Astrocyte (in vitro differentiated cells and primary cell): ENCODE measurements around the gene VBP1. TPM values are rescaled to one million over a fixed set of nuclear protein-coding genes. Genes with fewer than 3 reads are reported as not detected.

Experiments used
- DNase-seq: peaks from one replicate; pipeline ENCODE4 v3.0.0-alpha.2; 2010; ENCODE audit warnings: low read depth
- FAIRE-seq: peaks from 2 replicates; lab custom pipeline; 2011; peaks lifted over from hg19 to GRCh38; lab: Jason Lieb, UNC
- H2AFZ ChIP-seq: 2 replicates; pipeline ENCODE4 v1.6.0; 2012; ENCODE audit warnings: low read depth, low read length, inconsistent platforms
- H3K27ac ChIP-seq: 2 replicates; pipeline ENCODE4 v1.5.1; 2011; ENCODE audit warnings: low read depth, low read length, inconsistent platforms
- H3K27me3 ChIP-seq: 2 replicates; pipeline ENCODE4 v1.6.0; 2011; ENCODE audit warnings: low read length, inconsistent platforms; ENCODE audit not compliant: insufficient read depth
- H3K36me3 ChIP-seq: 2 replicates; pipeline ENCODE4 v1.5.1; 2011; ENCODE audit warnings: low read length, inconsistent platforms; ENCODE audit not compliant: insufficient read depth
- H3K4me1 ChIP-seq: 2 replicates; pipeline ENCODE4 v1.5.1; 2011; ENCODE audit warnings: low read length, inconsistent platforms; ENCODE audit not compliant: insufficient read depth
- H3K4me2 ChIP-seq: 2 replicates; pipeline ENCODE4 v1.6.0; 2012; ENCODE audit warnings: low read length, inconsistent platforms
- H3K4me3 ChIP-seq: 2 replicates; pipeline ENCODE4 v1.5.1; 2011; ENCODE audit warnings: low read depth, mild to moderate bottlenecking, low read length, inconsistent platforms; ENCODE audit not compliant: insufficient read depth
- H3K79me2 ChIP-seq: 2 replicates; pipeline ENCODE4 v1.6.0; 2012; ENCODE audit warnings: mild to moderate bottlenecking, low read length, inconsistent platforms; ENCODE audit not compliant: insufficient read depth
- H3K9ac ChIP-seq: 2 replicates; pipeline ENCODE4 v1.6.0; 2012; ENCODE audit warnings: mild to moderate bottlenecking, low read length, inconsistent platforms
- H3K9me3 ChIP-seq: 2 replicates; pipeline ENCODE4 v1.5.1; 2012; ENCODE audit warnings: low read depth, mild to moderate bottlenecking, low read length, inconsistent platforms; ENCODE audit not compliant: insufficient read depth
- H4K20me1 ChIP-seq: 2 replicates; pipeline ENCODE4 v1.6.0; 2012; ENCODE audit warnings: low read length, inconsistent platforms; ENCODE audit not compliant: insufficient read depth
- H3K27ac Mint-ChIP-seq: one replicate; pipeline ENCODE4 v1.8.0; 2021; ENCODE audit warnings: mild to moderate bottlenecking, mixed read lengths; ENCODE audit not compliant: unreplicated experiment
- H3K27me3 Mint-ChIP-seq: one replicate; pipeline ENCODE4 v1.8.0; 2021; ENCODE audit warnings: low read depth, mixed read lengths; ENCODE audit not compliant: unreplicated experiment
- H3K36me3 Mint-ChIP-seq: one replicate; pipeline ENCODE4 v1.8.0; 2021; ENCODE audit warnings: low read depth, mixed read lengths; ENCODE audit not compliant: unreplicated experiment
- H3K4me1 Mint-ChIP-seq: one replicate; pipeline ENCODE4 v1.8.0; 2021; ENCODE audit warnings: low read depth, mixed read lengths; ENCODE audit not compliant: unreplicated experiment
- H3K4me3 Mint-ChIP-seq: one replicate; pipeline ENCODE4 v1.8.0; 2021; ENCODE audit warnings: mild to moderate bottlenecking, moderate library complexity, mixed read lengths; ENCODE audit not compliant: unreplicated experiment
- H3K9me3 Mint-ChIP-seq: one replicate; pipeline ENCODE4 v1.8.0; 2021; ENCODE audit warnings: mild to moderate bottlenecking, mixed read lengths; ENCODE audit not compliant: unreplicated experiment
- CTCF ChIP-seq: IDR thresholded peaks from 2 replicates; pipeline ENCODE4 v1.5.1; 2011; ENCODE audit warnings: low read depth, mild to moderate bottlenecking, inconsistent platforms, low read length, moderate library complexity; ENCODE audit not compliant: insufficient read depth
- EZH2 ChIP-seq: IDR thresholded peaks from 2 replicates; pipeline ENCODE4 v1.6.1; 2012; ENCODE audit warnings: mild to moderate bottlenecking, low read length, inconsistent platforms; ENCODE audit not compliant: insufficient read depth
- total RNA-seq: library from RNA; stranded (reverse); gene quantifications from 2 replicates; pipeline ENCODE4 v1.2.1, GENCODE V29; 2021

VBP1 gene
- total RNA-seq, 1 donor from 2014 or later: 52.3 TPM

GRCh38 chrX:155179346-155179997 is 36.8 kb upstream of the VBP1 start:
- H3K36me3 Mint-ChIP-seq: no peaks in the 10 kb centered on the region

GRCh38 chrX:155188786-155189185 is 27.5 kb upstream of the VBP1 start:
- H3K9me3 ChIP-seq: no peaks in the 10 kb centered on the region
- H3K27me3 ChIP-seq: no peaks in the 10 kb centered on the region
- FAIRE-seq (no peak), DNase-seq (no peak)
- Mint-ChIP-seq H3K9me3 (peaks cover 10% of the 10 kb centered on the region), H3K4me1 (no peaks in the 10 kb centered on the region), H3K27ac (no peak overlapping the region), H3K36me3 (no peaks in the 10 kb centered on the region), H3K4me3 (no peak overlapping the region), H3K27me3 (peaks cover 11% of the 10 kb centered on the region)
- no peak overlapping the region for H3K9ac ChIP-seq
- no peaks in the 10 kb centered on the region for H3K4me1 ChIP-seq
- no peak overlapping the region for H2AFZ ChIP-seq
- H3K79me2 ChIP-seq: no peaks in the 10 kb centered on the region
- TF ChIP-seq EZH2: no peak
- TF ChIP-seq CTCF: no peak
- H3K27ac ChIP-seq: no peak overlapping the region
- H3K4me3 ChIP-seq: no peak overlapping the region
- H3K4me2 ChIP-seq: no peak overlapping the region
- H4K20me1 ChIP-seq: no peaks in the 10 kb centered on the region
- H3K36me3 ChIP-seq: no peaks in the 10 kb centered on the region

More at GRCh38 chrX:155179346-155179997, 36.8 kb upstream of the VBP1 start:
- no peak overlapping the region for H3K27ac ChIP-seq
- H3K4me2 ChIP-seq: no peak overlapping the region
- no peak overlapping the region for H3K4me3 ChIP-seq
- no peaks in the 10 kb centered on the region for H3K9me3 ChIP-seq
- Mint-ChIP-seq H3K4me3 (no peak overlapping the region), H3K4me1 (no peaks in the 10 kb centered on the region), H3K27ac (no peak overlapping the region), H3K27me3 (no peaks in the 10 kb centered on the region), H3K9me3 (no peaks in the 10 kb centered on the region)
- DNase-seq (no peak), FAIRE-seq (no peak)
- no peak overlapping the region for H3K9ac ChIP-seq
- H4K20me1 ChIP-seq: no peaks in the 10 kb centered on the region
- no peaks in the 10 kb centered on the region for H3K79me2 ChIP-seq
- no peak overlapping the region for H2AFZ ChIP-seq
- H3K27me3 ChIP-seq: no peaks in the 10 kb centered on the region
- H3K4me1 ChIP-seq: no peaks in the 10 kb centered on the region
- H3K36me3 ChIP-seq: no peaks in the 10 kb centered on the region
- no peak for TF ChIP-seq CTCF
- no peak for TF ChIP-seq EZH2

GRCh38 chrX:155211208-155211607 is 5.1 kb upstream of the VBP1 start:
- H3K9me3 ChIP-seq: no peaks in the 10 kb centered on the region
- H3K27me3 Mint-ChIP-seq: no peaks in the 10 kb centered on the region
- H3K4me3 ChIP-seq: no peak overlapping the region
- H3K4me3 Mint-ChIP-seq: no peak overlapping the region
- H3K4me1 ChIP-seq: no peaks in the 10 kb centered on the region
- DNase-seq (no peak), FAIRE-seq (no peak)
- H3K36me3 ChIP-seq: no peaks in the 10 kb centered on the region
- no peak overlapping the region for H3K27ac ChIP-seq
- H3K36me3 Mint-ChIP-seq: no peaks in the 10 kb centered on the region
- H3K4me1 Mint-ChIP-seq: no peaks in the 10 kb centered on the region
- no peaks in the 10 kb centered on the region for H3K9me3 Mint-ChIP-seq
- no peak overlapping the region for H3K27ac Mint-ChIP-seq
- no peak overlapping the region for H3K4me2 ChIP-seq
- no peak overlapping the region for H2AFZ ChIP-seq
- TF ChIP-seq EZH2 (no peak), CTCF (no peak)
- no peaks in the 10 kb centered on the region for H4K20me1 ChIP-seq
- H3K79me2 ChIP-seq: no peaks in the 10 kb centered on the region
- H3K9ac ChIP-seq: no peak overlapping the region
- H3K27me3 ChIP-seq: no peaks in the 10 kb centered on the region
